Activated T-helper 1 cell treated with Interleukin-2 at 50 U/mL for 16 hours (primary cell): ENCODE results near the gene PTPRT.

Experiments
- DNase-seq: peaks from one replicate; pipeline ENCODE4 v3.0.0-alpha.2; 2020; ENCODE audit warnings: low read depth

PTPRT gene

GRCh38 chr20:42191140-42191860 is 998.4 kb downstream of the PTPRT start:
- no peak for DNase-seq

GRCh38 chr20:42190084-42190483 is 999.6 kb downstream of the PTPRT start:
- no peak for DNase-seq

- no peak for DNase-seq
Observed at GRCh38 chr20:42186337-42186736, 1003.4 kb downstream of the PTPRT start.

DNA sequence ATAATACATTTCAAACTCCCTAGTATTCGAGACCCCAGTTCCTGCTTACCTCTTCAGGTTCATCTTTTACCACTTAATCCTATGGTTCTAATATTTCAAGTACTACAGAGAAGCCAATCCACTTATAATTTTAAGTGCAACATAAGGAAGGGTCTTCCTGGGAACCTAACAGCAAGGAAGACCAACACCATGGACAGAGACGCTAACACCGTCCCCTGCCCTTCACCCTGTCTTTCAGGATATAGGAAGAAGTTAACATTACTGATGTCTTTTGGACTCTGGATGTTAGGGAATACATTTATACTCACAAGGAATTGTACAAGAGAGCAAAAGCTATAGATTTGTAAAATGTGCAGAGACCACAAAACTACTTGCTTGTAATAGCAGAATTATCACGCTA is 1006.6 kb downstream of the PTPRT start:
- DNase-seq = no peak

GRCh38 chr20:42181064-42181463 is 1008.6 kb downstream of the PTPRT start:
- no peak for DNase-seq

GRCh38 chr20:42179768-42180167 is 1009.9 kb downstream of the PTPRT start:
- no peak for DNase-seq

DNA sequence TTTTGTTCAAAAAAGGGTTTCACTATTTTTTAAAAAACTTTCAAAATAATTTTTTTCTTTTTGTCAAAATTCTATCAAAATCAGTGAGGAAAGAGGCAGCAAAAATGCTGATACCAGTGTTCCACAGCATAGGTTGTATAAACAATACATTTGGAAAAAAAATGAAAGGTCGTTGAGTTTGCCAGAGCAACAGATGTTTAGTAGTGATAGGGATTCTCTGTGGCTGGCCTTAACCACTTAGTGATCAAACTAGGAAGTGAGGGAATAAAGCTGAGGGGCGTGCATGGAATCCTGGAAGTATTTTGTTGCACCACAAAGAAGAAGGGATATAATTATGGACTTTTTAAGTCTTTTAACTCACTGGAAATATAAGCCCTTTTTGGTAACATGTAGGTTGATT is 1016.3 kb downstream of the PTPRT start:
- DNase-seq = no peak

GRCh38 chr20:42164121-42164890 is 1025.4 kb downstream of the PTPRT start:
- no peak for DNase-seq

DNA sequence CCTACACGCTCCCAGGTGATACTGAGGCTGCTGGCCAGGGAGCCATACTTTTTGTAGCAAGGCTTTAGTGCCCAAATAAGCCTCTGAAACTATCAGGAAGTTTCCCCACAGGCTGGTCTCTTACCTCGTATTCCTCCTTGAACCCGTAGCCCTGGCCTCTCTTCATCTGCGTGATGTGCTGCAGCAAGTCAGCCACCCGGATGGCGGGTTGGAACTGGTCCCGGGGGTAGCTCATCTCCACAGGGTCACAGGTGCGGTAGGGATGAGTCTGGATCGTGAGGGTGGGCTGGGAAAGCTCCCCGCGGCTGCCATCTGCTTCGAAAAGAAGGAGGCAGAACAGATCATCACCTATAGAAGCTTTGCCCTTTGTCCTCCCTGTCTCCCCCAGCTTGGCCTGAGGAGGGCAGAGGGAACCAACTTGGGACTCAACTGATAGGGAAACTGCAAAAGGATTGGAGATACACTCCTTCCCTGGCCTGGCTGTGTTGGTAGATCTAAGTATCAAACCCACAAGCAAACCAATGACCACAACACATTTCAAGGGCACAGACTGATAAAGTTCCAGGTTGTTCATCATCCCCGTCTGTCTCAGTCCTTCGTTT is 1028.4 kb downstream of the PTPRT start:
- DNase-seq = no peak

DNA sequence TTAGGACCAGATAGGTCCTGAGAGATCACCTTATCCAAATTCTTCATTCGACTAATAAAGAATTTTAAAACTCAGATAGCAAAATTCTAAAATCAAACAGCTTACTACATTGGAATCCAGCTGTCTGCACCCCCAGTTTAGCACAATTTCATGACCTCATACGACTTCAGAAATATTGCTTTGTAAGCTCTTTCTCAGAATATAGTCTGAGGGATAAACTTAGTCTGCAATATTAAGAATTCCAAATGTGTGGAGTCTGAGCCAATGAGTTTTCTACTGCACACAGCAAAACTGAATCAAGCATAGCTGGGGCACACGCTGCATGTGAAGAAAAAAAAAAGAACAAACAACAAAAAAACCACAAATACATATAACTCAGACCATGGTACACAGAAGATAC is 1029.9 kb downstream of the PTPRT start:
- DNase-seq = no peak

GRCh38 chr20:42158272-42158671 is 1031.4 kb downstream of the PTPRT start:
- no peak for DNase-seq

DNA sequence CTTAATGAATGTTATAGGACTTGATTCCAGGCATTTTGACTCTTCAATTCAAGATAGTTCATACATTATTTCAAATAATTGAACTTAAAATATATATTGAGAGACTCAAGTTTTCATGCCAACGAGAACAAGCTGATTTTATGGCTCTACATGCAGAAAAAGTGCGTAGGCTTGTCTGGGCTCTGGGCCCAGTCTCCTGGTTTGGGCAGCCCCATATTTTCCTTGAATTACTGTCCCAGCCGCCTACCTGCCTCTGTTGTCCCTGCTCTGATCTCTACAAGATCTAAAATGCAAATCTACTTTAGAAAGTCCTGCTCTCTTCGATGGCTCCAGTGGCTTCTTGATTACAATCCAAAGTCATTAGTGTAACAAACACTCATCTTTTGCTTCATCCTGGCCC is 1034.1 kb downstream of the PTPRT start:
- DNase-seq = no peak

- no peak for DNase-seq
Observed at GRCh38 chr20:42152575-42152974, 1037.1 kb downstream of the PTPRT start.

DNA sequence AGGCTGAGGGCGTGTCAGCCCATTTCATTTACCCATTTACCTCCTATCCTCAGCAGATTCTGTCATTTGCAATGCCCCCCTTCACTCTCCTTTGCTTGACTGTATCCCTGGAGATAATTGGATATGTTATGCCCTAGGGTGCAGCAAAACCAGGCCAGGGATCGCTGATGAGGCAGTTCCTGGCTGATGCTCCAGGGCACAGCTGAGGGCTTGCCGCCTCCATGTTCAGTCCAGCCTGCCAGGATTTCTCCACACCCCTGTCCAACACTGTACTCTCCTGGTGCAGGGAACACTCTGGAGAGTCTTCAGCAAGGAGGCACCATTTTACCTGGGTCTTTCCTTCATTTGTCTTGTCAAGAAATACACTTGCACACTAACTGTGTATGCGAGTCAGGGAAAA is 1039.5 kb downstream of the PTPRT start:
- no peak for DNase-seq

DNA sequence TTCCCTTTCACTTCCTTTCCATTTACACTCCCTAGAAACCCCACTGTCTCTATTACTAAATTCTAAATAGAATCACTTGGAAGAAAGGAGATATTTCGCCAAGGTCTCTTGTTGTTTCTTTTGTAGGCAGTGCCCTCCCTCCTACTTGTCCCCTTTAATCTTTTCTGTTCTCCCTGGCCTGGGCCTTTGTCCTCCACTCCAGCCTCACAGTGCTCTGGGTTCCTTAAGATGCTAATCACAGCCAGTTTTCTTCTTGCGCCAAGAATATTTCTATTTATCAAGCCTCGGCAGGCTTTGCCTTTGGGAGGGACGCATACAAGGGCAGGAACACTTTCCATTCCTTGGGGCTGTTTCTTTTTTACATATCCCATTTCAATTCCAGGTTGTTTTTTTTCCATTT is 1051.0 kb downstream of the PTPRT start:
- DNase-seq = no peak

DNA sequence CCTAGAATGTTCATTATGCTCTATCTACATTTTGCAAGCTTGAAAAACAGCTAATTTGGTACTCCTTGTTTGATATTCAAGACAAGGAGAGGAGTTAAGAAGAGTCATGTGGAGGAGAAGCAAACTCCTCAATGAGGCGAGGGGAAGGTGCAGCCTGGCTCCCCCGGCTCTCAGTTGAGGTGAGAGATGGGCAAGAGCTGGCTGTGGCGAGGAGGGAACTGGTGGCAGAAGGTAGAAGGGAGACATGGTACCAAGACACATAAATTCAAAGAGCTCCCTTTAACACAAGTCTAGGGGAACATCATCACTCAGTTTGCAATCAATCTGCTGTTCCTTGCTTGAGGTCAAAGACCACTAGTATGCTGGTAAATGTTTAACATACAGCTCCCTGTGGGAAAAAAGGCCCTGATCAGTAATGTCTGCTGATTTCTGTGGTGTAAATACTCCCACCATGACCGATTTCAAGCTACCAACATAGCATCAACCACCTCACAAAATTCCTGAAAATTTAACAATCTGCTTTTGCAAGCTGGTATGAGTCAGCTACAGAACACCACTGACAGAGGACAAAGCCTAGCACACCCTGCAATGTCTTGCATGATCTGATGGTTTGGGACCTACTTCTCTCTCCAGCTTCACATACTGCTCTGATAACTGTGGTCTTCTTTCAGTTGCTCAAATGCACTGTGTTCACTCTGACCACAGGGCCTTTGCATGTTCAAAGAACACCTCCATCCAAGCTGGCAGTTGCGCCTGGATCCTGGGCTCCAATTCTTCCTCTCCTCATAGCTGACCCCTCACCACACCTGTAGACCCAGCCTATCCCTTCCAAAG is 1055.2 kb downstream of the PTPRT start:
- no peak for DNase-seq

GRCh38 chr20:42130810-42131596 is 1058.7 kb downstream of the PTPRT start:
- DNase-seq = no peak

GRCh38 chr20:42125426-42125825 is 1064.3 kb downstream of the PTPRT start:
- DNase-seq = no peak

DNA sequence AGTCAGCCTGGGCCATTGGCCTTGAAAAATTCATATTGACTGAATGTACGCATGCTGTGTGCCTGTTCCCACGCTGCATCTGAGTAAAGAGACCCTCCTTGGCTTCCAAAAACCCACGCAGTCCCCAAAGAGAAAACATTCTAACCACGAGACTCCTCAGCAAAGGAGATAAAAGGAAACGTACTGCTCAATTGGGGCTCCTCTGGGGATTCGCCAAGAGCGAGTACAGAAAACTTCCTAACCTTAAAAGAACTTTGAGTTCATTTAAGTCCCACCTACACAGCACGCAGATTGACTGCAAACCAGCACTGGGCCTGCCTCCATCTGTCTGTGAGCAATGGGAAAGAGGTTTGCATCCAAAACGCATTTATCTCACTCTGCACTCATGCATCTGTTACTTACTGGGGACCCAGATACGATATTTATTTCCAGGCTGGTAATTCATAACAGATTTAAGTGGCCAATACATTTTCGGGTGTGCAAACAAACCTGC is 1065.7 kb downstream of the PTPRT start:
- DNase-seq = no peak

GRCh38 chr20:42118409-42119125 is 1071.1 kb downstream of the PTPRT start:
- DNase-seq = no peak

- no peak for DNase-seq
Observed at GRCh38 chr20:42118001-42118400, 1071.7 kb downstream of the PTPRT start.
